Mucosa of stomach (tissue), 1 donor: Measurements from ENCODE around the gene MOV10L1.

Experiments
- H3K27me3 ChIP-seq: one replicate; pipeline ENCODE4 v1.7.0; 2013; ENCODE audit warnings: mild to moderate bottlenecking, low read length; ENCODE audit not compliant: control insufficient read depth, insufficient read depth
- H3K36me3 ChIP-seq: one replicate; pipeline ENCODE4 v1.7.0; 2013; ENCODE audit warnings: low read length; ENCODE audit not compliant: control insufficient read depth, insufficient read depth
- H3K4me1 ChIP-seq: one replicate; pipeline ENCODE4 v1.7.0; 2013; ENCODE audit warnings: mild to moderate bottlenecking, low read length; ENCODE audit not compliant: control insufficient read depth, insufficient read depth
- H3K4me3 ChIP-seq: one replicate; pipeline ENCODE4 v1.7.0; 2013; ENCODE audit warnings: low read length
- H3K9ac ChIP-seq: one replicate; pipeline ENCODE4 v1.7.0; 2013; ENCODE audit warnings: mild to moderate bottlenecking, low read length, moderate library complexity
- H3K9me3 ChIP-seq: one replicate; pipeline ENCODE4 v1.7.0; 2013; ENCODE audit warnings: mild to moderate bottlenecking, low read length, moderate library complexity; ENCODE audit not compliant: control insufficient read depth
- donor health status: Pancreatic carcinoma.

Gene MOV10L1

DNA sequence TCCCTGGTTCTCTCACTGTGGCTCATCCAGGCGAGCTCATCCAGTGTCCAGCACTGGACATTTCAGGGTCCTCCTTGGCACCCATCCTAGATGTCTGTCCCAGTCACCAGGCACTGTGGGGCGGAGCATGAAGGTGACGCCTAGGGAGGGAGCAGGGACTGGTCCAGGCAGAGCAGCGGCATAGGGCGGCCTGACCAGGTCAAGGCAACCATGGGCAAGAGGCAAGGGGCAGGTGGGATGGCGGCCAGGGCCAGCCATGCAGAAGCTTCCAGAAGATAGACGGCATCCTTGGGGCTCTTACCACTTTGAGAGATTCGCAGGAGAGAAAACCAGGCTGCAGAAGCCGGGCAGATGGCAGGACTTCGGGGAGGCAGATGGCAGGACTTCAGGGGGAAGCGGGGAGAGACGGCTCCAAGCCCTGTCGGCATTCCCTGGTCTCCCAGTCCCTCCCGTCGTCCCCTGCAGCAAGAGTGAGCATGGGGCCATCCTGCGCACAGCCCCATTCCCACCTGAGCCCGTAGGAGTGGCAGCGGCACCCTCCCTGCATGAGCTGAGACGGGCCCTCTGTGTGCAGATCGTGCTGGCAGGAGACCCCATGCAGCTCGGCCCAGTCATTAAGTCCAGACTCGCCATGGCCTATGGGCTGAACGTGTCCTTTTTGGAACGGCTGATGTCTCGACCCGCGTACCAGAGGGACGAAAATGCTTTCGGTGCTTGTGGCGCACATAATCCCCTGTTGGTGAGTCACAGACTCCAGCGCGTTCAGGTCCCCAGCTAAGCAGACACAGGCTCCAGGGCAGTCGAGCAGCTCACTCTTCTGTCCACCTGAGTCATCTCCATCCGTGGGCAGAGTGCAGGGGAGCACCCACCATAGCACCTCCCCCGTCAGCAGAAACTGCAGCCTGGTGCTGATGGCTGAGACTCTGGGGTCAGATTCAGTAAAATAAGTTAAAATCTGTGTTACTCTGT, 60.6 kb downstream of the MOV10L1 start:
- Histone ChIP-seq H3K4me3 (no peak overlapping the region), H3K36me3 (no peaks in the 10 kb centered on the region), H3K9me3 (no peaks in the 10 kb centered on the region), H3K4me1 (no peaks in the 10 kb centered on the region), H3K9ac (no peak overlapping the region), H3K27me3 (peaks cover 6% of the 10 kb centered on the region)

DNA sequence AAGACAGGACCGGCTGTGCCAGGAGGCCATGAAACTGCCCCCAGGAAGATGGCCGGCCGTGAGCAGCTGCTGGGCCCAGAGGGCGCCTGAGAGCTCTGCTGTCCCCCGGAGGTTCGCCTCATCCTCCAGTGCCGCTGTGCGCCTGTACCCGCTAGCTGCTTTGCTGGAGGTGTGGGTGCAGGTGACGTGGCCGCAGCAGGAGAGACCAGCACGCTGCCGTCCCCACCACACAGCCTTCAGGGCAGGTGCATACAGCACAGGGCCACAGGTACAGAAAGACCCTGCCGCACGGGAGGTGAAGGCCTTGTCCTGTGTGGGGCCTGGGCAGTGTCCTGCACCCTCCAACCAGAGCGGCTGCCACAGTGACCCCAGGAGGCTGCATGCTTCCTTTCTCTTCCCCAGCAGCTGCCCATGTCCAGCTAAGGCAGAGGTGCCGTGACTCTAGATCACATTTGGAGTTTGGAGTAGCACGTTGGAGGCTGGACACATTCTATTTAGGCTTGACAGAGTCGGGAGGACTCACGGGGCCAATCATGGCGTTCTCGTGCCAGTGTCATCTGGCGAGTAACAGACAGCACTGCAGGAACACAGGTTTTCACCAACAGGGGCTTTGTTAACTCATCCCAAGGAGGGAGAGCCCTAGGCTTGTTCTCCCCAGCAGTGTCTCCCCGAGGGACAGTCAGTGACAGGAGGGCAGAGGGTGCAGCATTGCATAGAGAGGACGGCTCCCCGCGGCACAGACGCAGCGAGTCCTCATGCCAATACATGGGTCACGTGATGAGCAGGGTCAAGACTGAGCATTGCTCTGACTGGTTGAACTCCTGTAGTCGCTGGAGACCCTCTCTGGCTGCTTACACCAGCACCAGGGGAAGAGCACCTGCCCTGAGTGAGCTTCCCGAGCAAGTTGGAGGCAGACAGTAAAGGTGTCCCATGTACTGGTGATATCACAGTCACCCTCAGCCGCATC, 62.0 kb downstream of the MOV10L1 start:
- Histone ChIP-seq H3K4me1 (no peaks in the 10 kb centered on the region), H3K9ac (no peak overlapping the region)

DNA sequence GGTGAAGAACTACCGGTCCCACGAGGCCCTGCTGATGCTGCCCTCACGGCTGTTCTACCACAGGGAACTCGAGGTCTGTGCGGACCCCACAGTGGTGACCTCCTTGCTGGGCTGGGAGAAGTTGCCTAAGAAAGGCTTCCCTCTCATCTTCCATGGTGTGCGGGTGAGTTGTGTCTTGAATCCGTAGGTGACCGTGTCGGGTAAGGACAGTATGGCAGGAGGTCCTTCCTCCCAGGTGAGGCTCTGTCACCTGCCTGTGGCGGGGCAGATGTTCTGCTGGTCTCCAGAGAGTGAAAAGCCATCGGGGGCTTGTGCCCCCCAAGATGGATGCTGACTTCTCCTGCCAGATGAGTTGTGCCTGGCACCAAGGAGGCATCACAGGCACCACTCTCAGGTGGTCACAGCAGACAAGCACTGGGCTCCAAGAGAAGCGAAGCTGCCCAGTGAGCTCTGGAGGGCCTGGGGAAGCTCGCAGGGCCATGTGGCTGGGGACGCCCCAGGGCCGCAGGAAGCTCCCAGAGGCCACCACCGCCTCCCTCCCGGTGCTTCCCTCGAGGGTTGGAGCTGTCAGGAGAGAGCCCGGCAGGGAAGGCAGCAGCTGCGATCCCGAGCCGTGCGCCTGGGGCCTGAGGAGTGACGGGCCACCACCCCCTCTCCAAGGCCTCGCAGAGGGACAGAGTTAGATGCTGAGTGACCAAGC, 63.4 kb downstream of the MOV10L1 start:
- Histone ChIP-seq H3K27me3 (peaks cover 11% of the 10 kb centered on the region), H3K36me3 (no peaks in the 10 kb centered on the region), H3K9ac (no peak overlapping the region), H3K9me3 (no peaks in the 10 kb centered on the region), H3K4me1 (peaks cover 5% of the 10 kb centered on the region), H3K4me3 (no peak overlapping the region)

More for the DNA sequence above, 62.0 kb downstream of the MOV10L1 start:
- H3K4me3 ChIP-seq, result no peak overlapping the region
- no peaks in the 10 kb centered on the region for H3K36me3 ChIP-seq
- H3K27me3 ChIP-seq, result peaks cover 6% of the 10 kb centered on the region
- H3K9me3 ChIP-seq, result no peaks in the 10 kb centered on the region

DNA sequence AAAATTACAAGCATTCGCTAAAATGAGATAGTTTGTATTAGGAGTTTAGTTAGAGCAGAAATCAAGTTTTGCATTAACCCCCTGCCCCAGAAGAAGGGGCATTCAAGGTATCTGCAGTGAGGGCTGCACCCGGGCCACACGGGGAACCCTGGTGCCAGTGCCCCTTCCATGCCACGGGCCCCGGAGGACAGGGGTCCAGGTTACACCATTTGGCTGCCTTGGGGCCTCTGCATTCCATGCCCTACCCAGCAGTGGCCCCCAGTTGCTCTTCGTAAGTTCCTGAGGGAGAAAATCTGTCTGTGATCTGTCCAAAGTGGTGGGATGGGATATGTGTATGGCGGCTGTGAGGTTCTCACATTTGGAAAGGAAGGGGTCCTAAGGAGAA, 63.9 kb downstream of the MOV10L1 start:
- no peaks in the 10 kb centered on the region for H3K36me3 ChIP-seq
- H3K4me1 ChIP-seq, result peaks cover 8% of the 10 kb centered on the region
- H3K9me3 ChIP-seq, result no peaks in the 10 kb centered on the region

DNA sequence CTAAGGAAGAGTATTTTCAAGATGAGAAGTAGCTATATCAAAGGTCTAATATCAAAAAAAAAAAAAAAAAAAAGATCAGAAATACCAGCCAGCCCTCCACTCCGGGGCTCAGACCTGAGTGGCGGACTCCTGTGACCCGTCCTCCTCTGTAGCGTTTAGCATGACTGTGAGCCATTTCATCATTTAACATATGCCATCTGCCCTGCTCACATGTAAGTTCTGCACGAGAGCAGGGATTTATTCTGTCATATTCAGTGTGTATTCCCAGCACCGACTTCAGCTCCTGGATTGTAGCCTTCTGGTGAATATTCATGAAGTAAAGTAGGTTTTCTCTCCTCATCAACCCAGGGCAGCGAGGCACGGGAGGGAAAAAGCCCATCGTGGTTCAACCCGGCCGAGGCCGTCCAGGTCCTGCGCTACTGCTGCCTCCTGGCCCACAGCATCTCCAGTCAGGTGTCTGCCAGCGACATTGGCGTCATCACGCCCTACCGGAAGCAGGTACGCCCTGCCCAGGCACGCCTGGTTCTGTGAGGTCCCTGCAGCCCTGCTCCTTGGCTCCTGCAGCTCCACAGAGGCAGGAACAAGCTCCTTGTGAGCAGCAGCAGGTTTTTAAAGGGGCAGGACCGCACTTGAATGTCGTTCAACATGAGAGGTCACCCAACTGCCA, 68.0 kb downstream of the MOV10L1 start:
- Histone ChIP-seq H3K4me3 (no peak overlapping the region), H3K4me1 (peaks cover 8% of the 10 kb centered on the region)

More for the DNA sequence above, 63.9 kb downstream of the MOV10L1 start:
- no peak overlapping the region for H3K4me3 ChIP-seq
- peaks cover 11% of the 10 kb centered on the region for H3K27me3 ChIP-seq
- H3K9ac ChIP-seq, result no peak overlapping the region

DNA sequence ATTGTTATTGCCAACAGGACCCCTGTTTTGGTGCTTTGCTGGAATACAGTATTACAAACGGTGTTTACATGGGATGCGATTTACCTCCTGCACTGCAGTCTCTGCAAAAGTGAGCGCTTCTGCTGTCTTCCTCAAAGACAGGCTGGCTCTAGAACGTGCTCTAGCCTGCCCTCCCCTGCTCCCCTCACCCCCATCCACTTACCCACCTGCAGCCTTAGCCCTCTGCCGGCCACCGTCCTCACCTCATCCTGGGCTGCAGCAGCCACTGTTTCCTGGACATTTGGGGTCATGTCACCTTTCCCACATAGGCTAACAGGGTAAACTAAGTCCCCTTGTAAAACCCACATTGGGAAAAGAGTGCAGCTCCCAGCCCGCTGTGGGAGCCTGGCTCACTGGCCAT, 71.1 kb downstream of the MOV10L1 start:
- H3K36me3 ChIP-seq, result no peaks in the 10 kb centered on the region
- H3K9me3 ChIP-seq, result no peaks in the 10 kb centered on the region
- H3K27me3 ChIP-seq, result peaks cover 4% of the 10 kb centered on the region

More for the DNA sequence above, 68.0 kb downstream of the MOV10L1 start:
- peaks cover 4% of the 10 kb centered on the region for H3K27me3 ChIP-seq
- H3K36me3 ChIP-seq, result no peaks in the 10 kb centered on the region
- H3K9me3 ChIP-seq, result no peaks in the 10 kb centered on the region
- H3K9ac ChIP-seq, result no peak overlapping the region

DNA sequence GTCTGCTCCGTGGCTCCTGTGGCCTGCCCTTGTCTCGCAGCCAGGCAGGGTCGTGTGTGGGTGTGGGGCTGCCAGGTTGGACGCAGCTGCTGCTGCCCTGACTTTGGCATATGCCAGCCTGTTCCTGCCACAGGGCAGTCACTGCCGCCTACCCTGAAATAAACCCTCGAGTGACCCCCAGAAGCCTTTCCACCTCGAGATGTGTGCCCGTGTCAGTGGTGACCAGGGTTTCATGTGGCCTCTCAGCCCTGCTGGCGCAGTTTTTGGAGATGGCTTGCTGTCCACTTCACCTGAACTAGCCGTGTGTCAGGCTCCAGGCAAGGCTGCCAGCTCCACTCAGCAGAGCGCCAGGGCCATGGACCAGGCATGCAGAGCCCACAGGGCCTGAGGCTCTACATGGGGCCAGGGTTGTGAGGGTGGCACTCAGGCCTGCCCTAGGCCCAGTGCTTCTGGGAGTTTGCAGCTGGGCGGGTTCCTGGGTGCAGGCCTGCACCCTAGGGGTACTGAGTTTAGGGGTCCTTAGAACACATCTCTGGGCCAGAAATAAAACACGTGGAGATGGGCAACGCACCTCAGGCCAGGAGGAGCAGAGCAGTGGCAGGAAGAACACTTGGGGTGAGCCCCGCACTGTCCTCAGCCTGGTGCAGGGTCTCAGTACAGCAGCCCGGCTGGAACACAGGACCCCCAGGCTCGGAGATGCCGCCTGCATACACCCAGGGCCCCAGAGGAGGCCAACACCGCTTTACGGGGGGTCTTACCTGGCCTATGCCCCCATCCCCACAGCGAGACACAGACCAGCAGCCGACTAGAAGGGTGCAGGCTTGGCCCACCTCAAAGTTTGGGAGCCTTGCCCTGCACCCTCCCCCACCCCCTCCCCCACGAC, 71.9 kb downstream of the MOV10L1 start:
- H3K9me3 ChIP-seq, result no peaks in the 10 kb centered on the region
- H3K36me3 ChIP-seq, result no peaks in the 10 kb centered on the region
- H3K4me3 ChIP-seq, result no peak overlapping the region
- peaks cover 8% of the 10 kb centered on the region for H3K4me1 ChIP-seq
- no peak overlapping the region for H3K9ac ChIP-seq
- peaks cover 4% of the 10 kb centered on the region for H3K27me3 ChIP-seq

More for the DNA sequence above, 71.1 kb downstream of the MOV10L1 start:
- no peak overlapping the region for H3K9ac ChIP-seq
- H3K4me1 ChIP-seq, result peaks cover 8% of the 10 kb centered on the region
- H3K4me3 ChIP-seq, result no peak overlapping the region

DNA sequence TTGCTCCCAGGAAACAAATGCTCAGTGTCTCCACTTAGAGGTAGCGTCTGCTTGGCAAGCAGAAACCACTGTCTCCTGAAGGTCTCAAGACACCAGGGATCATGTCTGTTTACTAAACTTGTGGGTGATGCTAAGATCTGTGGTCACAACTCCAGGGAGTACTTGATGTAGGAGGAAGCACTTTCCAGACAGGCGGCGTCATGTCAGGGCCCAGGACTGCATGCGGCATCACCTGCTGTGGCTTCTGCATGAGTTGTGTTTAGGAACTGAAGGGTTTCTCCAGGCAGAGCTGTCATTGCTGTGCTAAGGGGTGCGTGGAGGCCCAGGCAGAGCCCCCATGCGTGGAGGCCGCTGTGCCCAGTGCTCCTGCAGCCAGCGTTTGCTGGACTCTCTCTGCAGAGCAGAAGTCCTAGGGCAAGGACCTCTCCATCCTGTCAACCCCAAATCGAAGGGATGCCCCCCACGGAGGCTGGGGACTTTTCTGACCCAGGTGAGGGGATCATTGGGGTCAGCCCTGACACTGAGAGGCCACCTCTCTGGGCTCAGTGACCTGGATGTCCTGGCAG, 72.7 kb downstream of the MOV10L1 start:
- Histone ChIP-seq H3K9me3 (no peaks in the 10 kb centered on the region), H3K4me3 (no peak overlapping the region), H3K36me3 (no peaks in the 10 kb centered on the region), H3K27me3 (peaks cover 4% of the 10 kb centered on the region), H3K9ac (no peak overlapping the region), H3K4me1 (peaks cover 8% of the 10 kb centered on the region)

DNA sequence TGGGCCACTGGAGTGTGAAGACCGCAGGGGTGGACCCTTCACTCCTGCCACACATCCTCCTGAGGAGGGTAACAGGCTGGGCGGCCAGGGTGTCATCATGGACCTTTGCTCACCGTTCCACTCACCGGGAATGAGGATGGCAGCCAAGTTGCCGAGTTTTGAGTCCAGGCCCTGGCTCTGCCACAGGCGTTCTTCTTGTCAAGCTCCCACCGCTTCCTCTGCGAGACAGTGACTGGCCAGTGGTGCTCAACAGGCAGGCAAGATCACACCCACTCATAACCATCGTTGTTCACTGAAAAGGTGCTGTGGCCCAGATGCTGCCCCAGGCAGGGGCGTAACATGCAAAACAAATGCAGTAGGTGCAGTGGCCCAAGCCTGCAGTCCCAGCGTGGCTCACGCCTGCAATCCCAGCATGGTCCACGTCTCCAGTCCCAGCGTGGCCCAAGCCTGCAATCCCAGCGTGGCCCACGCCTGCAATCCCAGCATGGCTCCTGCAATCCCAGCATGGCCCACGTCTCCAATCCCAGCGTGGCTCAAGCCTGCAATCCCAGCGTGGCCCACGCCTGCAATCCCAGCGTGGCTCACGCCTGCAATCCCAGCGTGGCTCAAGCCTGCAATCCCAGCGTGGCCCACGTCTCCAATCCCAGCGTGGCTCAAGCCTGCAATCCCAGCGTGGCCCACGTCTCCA, 75.8 kb downstream of the MOV10L1 start:
- Histone ChIP-seq H3K4me3 (no peak overlapping the region), H3K4me1 (peaks cover 4% of the 10 kb centered on the region), H3K27me3 (peaks cover 13% of the 10 kb centered on the region), H3K9me3 (no peaks in the 10 kb centered on the region), H3K36me3 (no peaks in the 10 kb centered on the region), H3K9ac (no peak overlapping the region)
